IPS-18c (cell line): ENCODE measurements around the gene BRD7.
A peak's percentile ranks its signal among the peaks of the same experiment; 100 is the strongest.

Experiments
- H3K4me3 ChIP-seq: 2 replicates; pipeline ENCODE4 v1.7.0; 2013; ENCODE audit warnings: low read depth, mild to moderate bottlenecking, low read length, moderate library complexity; ENCODE audit not compliant: insufficient read depth
- H3K9me3 ChIP-seq: one replicate; pipeline ENCODE4 v1.6.1; 2013; ENCODE audit warnings: mild to moderate bottlenecking, low read length, moderate library complexity; ENCODE audit not compliant: control insufficient read depth, insufficient read depth

BRD7 gene

GRCh38 chr16:50368410-50369132 is at the start of gene BRD7:
Gene BRD7 (minus strand): TSS chr16:50368988. CDS start chr16:50368774, 214 bp downstream.
- H3K4me3 ChIP-seq = peak within 1 kb of the TSS; percentile 84

GRCh38 chr16:50416388-50416787 is 47.6 kb upstream of the BRD7 start:
- no peak overlapping the region for H3K4me3 ChIP-seq
- H3K9me3 ChIP-seq = peaks cover 3% of the 10 kb centered on the region

More at GRCh38 chr16:50368410-50369132, at the start of gene BRD7:
- H3K9me3 ChIP-seq = no peaks in the 10 kb centered on the region

GRCh38 chr16:50414152-50414551 is 45.4 kb upstream of the BRD7 start:
- no peak overlapping the region for H3K4me3 ChIP-seq
- H3K9me3 ChIP-seq = peaks cover 3% of the 10 kb centered on the region

- Histone ChIP-seq H3K4me3 (no peak overlapping the region), H3K9me3 (no peaks in the 10 kb centered on the region)
Observed at GRCh38 chr16:50411034-50411433, 42.2 kb upstream of the BRD7 start.

- H3K4me3 ChIP-seq = no peak overlapping the region
- H3K9me3 ChIP-seq = no peaks in the 10 kb centered on the region
Observed at GRCh38 chr16:50408001-50408561, 39.3 kb upstream of the BRD7 start.

GRCh38 chr16:50407351-50407750 is 38.6 kb upstream of the BRD7 start:
- no peaks in the 10 kb centered on the region for H3K9me3 ChIP-seq
- no peak overlapping the region for H3K4me3 ChIP-seq

GRCh38 chr16:50403491-50403890 is 34.7 kb upstream of the BRD7 start:
- Histone ChIP-seq H3K4me3 (no peak overlapping the region), H3K9me3 (no peaks in the 10 kb centered on the region)

GRCh38 chr16:50402298-50402895 is 33.6 kb upstream of the BRD7 start:
- Histone ChIP-seq H3K4me3 (no peak overlapping the region), H3K9me3 (no peaks in the 10 kb centered on the region)

GRCh38 chr16:50401355-50401754 is 32.6 kb upstream of the BRD7 start:
- no peaks in the 10 kb centered on the region for H3K9me3 ChIP-seq
- no peak overlapping the region for H3K4me3 ChIP-seq

- no peaks in the 10 kb centered on the region for H3K9me3 ChIP-seq
- no peak overlapping the region for H3K4me3 ChIP-seq
Observed at GRCh38 chr16:50400967-50401348, 32.2 kb upstream of the BRD7 start.

- H3K4me3 ChIP-seq = no peak overlapping the region
- H3K9me3 ChIP-seq = no peaks in the 10 kb centered on the region
Observed at GRCh38 chr16:50400312-50400966, 31.7 kb upstream of the BRD7 start.

GRCh38 chr16:50399411-50399810 is 30.6 kb upstream of the BRD7 start:
- no peak overlapping the region for H3K4me3 ChIP-seq
- no peaks in the 10 kb centered on the region for H3K9me3 ChIP-seq

- Histone ChIP-seq H3K9me3 (no peaks in the 10 kb centered on the region), H3K4me3 (no peak overlapping the region)
Observed at GRCh38 chr16:50398336-50398735, 29.5 kb upstream of the BRD7 start.

- Histone ChIP-seq H3K4me3 (no peak overlapping the region), H3K9me3 (no peaks in the 10 kb centered on the region)
Observed at GRCh38 chr16:50396761-50397535, 28.2 kb upstream of the BRD7 start.

- Histone ChIP-seq H3K4me3 (no peak overlapping the region), H3K9me3 (no peaks in the 10 kb centered on the region)
Observed at GRCh38 chr16:50395763-50396710, 27.2 kb upstream of the BRD7 start.
